ENCODE data around the gene POFUT1. TPM values are rescaled to one million over a fixed set of nuclear protein-coding genes. Genes with fewer than 3 reads are reported as not detected.

The POFUT1 gene
- total and polyA plus RNA-seq, 2 experiments from 2014 or later, result 9.3 to 34.0 TPM

- Histone ChIP-seq H3F3A (replicated peaks; ENCODE audit: low read depth) (peaks cover 7% of the 10 kb centered on the region; the same call in 1 of the 2 replicates), H3K4me3 (no peak overlapping the region), H3K27me3 (ENCODE audit: insufficient read depth) (no peaks in the 10 kb centered on the region), H4K20me1 (replicated peaks; ENCODE audit: insufficient read depth) (peaks cover 30% of the 10 kb centered on the region), H3K36me3 (ENCODE audit: insufficient read depth) (peaks cover 39% of the 10 kb centered on the region), H3K4me1 (ENCODE audit: insufficient read depth) (no peaks in the 10 kb centered on the region), H3K9me2 (ENCODE audit: insufficient read depth) (no peaks in the 10 kb centered on the region), H3K4me2 (no peak overlapping the region), H2AFZ (no peak overlapping the region), H3K27ac (ENCODE audit: low read depth) (no peak overlapping the region), H3K79me2 (replicated peaks; ENCODE audit: insufficient read depth) (0 out of 2 replicates have a peak, but pooled peaks cover 3% of the 10 kb centered on the region)
- Mint-ChIP-seq H3K4me3 (no peak overlapping the region), H3K27ac (no peak overlapping the region), H3K27me3 (ENCODE audit: insufficient read depth, low read depth, poor library complexity) (no peaks in the 10 kb centered on the region), H3K9me3 (no peaks in the 10 kb centered on the region), H3K36me3 (ENCODE audit: low read depth) (peaks cover 46% of the 10 kb centered on the region), H3K4me1 (no peaks in the 10 kb centered on the region)
- DNase-seq (ENCODE audit: low spot score) (no peak), ATAC-seq (no peak)
- TF ChIP-seq REST (IDR thresholded peaks at IDR 0.05; ENCODE audit: unreplicated experiment), result no peak
- no peak for TF ChIP-seq NANOG (IDR thresholded peaks at IDR 0.05; ENCODE audit: borderline replicate concordance)
- no peak for TF ChIP-seq EZH2 (IDR thresholded peaks at IDR 0.05; ENCODE audit: low read depth, unreplicated experiment)
- TF ChIP-seq STAT1 (IDR thresholded peaks at IDR 0.05; ENCODE audit: unreplicated experiment), result no peak
- no peak for TF ChIP-seq EZH2phosphoT487 (IDR thresholded peaks at IDR 0.05; ENCODE audit: unreplicated experiment)
- no peak for TF ChIP-seq POLR2AphosphoS5 (IDR thresholded peaks at IDR 0.05; ENCODE audit: low read depth)
- no peak for TF ChIP-seq ZNF114 (CRISPR knock-in tag; IDR thresholded peaks at IDR 0.05)
- TF ChIP-seq, protein P1, sequence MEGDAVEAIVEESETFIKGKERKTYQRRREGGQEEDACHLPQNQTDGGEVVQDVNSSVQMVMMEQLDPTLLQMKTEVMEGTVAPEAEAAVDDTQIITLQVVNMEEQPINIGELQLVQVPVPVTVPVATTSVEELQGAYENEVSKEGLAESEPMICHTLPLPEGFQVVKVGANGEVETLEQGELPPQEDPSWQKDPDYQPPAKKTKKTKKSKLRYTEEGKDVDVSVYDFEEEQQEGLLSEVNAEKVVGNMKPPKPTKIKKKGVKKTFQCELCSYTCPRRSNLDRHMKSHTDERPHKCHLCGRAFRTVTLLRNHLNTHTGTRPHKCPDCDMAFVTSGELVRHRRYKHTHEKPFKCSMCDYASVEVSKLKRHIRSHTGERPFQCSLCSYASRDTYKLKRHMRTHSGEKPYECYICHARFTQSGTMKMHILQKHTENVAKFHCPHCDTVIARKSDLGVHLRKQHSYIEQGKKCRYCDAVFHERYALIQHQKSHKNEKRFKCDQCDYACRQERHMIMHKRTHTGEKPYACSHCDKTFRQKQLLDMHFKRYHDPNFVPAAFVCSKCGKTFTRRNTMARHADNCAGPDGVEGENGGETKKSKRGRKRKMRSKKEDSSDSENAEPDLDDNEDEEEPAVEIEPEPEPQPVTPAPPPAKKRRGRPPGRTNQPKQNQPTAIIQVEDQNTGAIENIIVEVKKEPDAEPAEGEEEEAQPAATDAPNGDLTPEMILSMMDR (conservative IDR thresholded peaks at IDR 0.05; ENCODE audit: low read depth in 2 of 2), result no peak
- TF ChIP-seq, protein P2, sequence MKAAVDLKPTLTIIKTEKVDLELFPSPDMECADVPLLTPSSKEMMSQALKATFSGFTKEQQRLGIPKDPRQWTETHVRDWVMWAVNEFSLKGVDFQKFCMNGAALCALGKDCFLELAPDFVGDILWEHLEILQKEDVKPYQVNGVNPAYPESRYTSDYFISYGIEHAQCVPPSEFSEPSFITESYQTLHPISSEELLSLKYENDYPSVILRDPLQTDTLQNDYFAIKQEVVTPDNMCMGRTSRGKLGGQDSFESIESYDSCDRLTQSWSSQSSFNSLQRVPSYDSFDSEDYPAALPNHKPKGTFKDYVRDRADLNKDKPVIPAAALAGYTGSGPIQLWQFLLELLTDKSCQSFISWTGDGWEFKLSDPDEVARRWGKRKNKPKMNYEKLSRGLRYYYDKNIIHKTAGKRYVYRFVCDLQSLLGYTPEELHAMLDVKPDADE (IDR thresholded peaks at IDR 0.05), result no peak
- no peak for TF ChIP-seq JUNB (IDR thresholded peaks at IDR 0.05; ENCODE audit: unreplicated experiment)
- TF ChIP-seq ZNF331 (CRISPR knock-in tag; IDR thresholded peaks at IDR 0.05; ENCODE audit: low read depth), result no peak
Observed at GRCh38 chr20:32224463-32224862, 16.8 kb downstream of the POFUT1 start.

Data from GM23338 (cell line).